ENCODE results near the gene WDR33. TPM values are rescaled to one million over a fixed set of nuclear protein-coding genes. Genes with fewer than 3 reads are reported as not detected.

The WDR33 gene
- total and polyA plus RNA-seq, 2 donors from 2014 or later, result 19.8 to 60.2 TPM

DNA sequence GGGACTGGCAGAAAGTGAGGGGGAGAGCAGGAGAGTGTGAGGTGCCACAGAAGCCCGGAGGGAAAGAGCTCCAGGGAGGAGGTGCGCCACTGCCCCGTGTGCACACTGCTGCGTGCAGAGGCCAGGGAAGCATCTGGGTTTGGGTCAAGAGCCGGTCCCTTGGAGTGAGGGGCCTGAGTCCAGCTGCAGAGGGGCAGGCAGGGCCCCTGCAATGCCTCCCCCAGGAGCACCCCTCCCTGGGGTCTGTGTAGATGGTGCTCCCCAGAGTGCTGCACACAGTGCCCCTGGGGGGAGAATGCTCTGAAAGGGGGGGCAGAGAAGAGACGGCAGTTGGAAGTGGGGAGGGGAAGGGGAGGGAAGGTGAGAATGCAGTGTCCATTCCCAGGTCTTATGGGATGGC lies 132.0 kb downstream of the WDR33 start:
- TF ChIP-seq, protein P1, sequence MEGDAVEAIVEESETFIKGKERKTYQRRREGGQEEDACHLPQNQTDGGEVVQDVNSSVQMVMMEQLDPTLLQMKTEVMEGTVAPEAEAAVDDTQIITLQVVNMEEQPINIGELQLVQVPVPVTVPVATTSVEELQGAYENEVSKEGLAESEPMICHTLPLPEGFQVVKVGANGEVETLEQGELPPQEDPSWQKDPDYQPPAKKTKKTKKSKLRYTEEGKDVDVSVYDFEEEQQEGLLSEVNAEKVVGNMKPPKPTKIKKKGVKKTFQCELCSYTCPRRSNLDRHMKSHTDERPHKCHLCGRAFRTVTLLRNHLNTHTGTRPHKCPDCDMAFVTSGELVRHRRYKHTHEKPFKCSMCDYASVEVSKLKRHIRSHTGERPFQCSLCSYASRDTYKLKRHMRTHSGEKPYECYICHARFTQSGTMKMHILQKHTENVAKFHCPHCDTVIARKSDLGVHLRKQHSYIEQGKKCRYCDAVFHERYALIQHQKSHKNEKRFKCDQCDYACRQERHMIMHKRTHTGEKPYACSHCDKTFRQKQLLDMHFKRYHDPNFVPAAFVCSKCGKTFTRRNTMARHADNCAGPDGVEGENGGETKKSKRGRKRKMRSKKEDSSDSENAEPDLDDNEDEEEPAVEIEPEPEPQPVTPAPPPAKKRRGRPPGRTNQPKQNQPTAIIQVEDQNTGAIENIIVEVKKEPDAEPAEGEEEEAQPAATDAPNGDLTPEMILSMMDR (IDR thresholded peaks at IDR 0.05; ENCODE audit: borderline replicate concordance, extremely low read depth, insufficient read depth), result no peak
- no peak for FAIRE-seq
- peaks cover 0 to 17% (median 0%) of the 10 kb centered on the region in 3 donors for H3K4me1 ChIP-seq (ENCODE audit: control insufficient read depth in 2 of 3, insufficient read depth in 2 of 3, low read depth in 1 of 3, low read length in 3 of 3)
- no peak overlapping the region for H3K27ac ChIP-seq (ENCODE audit: low read depth in 2 of 2, low read length in 2 of 2)
- no peaks in the 10 kb centered on the region for H3K36me3 ChIP-seq (ENCODE audit: control insufficient read depth in 2 of 3, insufficient read depth in 3 of 3, low read length in 3 of 3)
- H3K9me3 ChIP-seq (ENCODE audit: control insufficient read depth in 2 of 3, insufficient read depth in 1 of 3, low read length in 3 of 3), result no peaks in the 10 kb centered on the region
- H3K27me3 ChIP-seq (ENCODE audit: control insufficient read depth, insufficient read depth, low read length), result peaks cover 5% of the 10 kb centered on the region
- no peak overlapping the region for H3K4me3 ChIP-seq (ENCODE audit: low read length in 3 of 3)
- intact Hi-C loops (cut with DNase I), result no loop called here
- DNase-seq, result no peak
- no peak overlapping the region for H3K9ac ChIP-seq (ENCODE audit: low read length in 3 of 3)

DNA sequence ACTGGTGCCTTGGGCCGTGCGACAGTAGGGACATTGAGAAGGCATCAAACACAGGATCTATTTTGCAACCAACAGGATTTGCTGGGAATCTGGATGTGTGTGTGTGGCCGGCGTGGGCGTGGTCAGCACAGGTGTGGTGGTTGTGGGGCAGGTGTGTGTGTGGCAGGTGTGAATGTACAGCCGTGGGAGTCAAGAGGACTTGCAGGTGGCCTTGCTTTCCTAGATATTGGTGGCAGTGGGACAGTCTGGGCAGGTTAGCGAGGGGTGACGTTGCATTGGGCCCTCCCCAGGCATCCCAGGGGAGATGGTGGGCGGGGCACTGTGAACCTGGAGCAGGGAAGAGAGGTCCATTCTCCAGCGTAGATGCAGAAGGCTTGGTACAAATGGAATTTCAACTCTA lies 132.4 kb downstream of the WDR33 start:
- peaks cover 5% of the 10 kb centered on the region for H3K27me3 ChIP-seq (ENCODE audit: control insufficient read depth, insufficient read depth, low read length)
- H3K9me3 ChIP-seq (ENCODE audit: control insufficient read depth in 2 of 3, insufficient read depth in 1 of 3, low read length in 3 of 3), result no peaks in the 10 kb centered on the region
- DNase-seq, result no peak
- H3K9ac ChIP-seq (ENCODE audit: low read length in 3 of 3), result no peak overlapping the region
- H3K4me3 ChIP-seq (ENCODE audit: low read length in 3 of 3), result no peak overlapping the region
- FAIRE-seq, result no peak
- intact Hi-C loops (cut with DNase I), result no loop called here
- H3K27ac ChIP-seq (ENCODE audit: low read depth in 2 of 2, low read length in 2 of 2), result no peak overlapping the region
- TF ChIP-seq, protein P1 (IDR thresholded peaks at IDR 0.05; ENCODE audit: borderline replicate concordance, extremely low read depth, insufficient read depth), result no peak
- H3K4me1 ChIP-seq (ENCODE audit: control insufficient read depth in 2 of 3, insufficient read depth in 2 of 3, low read depth in 1 of 3, low read length in 3 of 3), result peaks cover 0 to 16% (median 0%) of the 10 kb centered on the region in 3 donors
- no peaks in the 10 kb centered on the region for H3K36me3 ChIP-seq (ENCODE audit: control insufficient read depth in 2 of 3, insufficient read depth in 3 of 3, low read length in 3 of 3)

DNA sequence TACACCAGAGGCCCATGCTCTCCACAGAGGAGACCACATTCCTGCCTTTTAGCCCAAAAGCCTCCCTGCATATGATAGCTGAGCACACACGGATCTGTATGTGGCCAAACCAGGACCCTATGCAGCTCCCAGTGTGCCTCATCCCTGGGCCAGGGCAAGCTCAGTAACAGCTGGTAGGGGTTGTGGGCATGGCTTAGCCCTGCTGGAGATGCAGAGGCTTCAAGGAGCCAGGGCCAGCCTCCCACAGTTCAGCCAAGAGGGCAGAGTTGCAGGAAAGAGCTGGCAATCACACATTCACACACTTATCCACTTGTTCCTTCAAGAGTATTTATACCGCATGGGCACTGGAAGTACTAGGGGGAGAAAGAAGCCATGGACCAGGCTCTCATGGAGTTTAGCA lies 134.1 kb downstream of the WDR33 start:
- Histone ChIP-seq H3K4me3 (ENCODE audit: low read length in 3 of 3) (no peak overlapping the region), H3K27ac (ENCODE audit: low read depth in 2 of 2, low read length in 2 of 2) (no peak overlapping the region), H3K4me1 (ENCODE audit: control insufficient read depth in 2 of 3, insufficient read depth in 2 of 3, low read depth in 1 of 3, low read length in 3 of 3) (peaks cover 0 to 20% (median 0%) of the 10 kb centered on the region in 3 donors), H3K36me3 (ENCODE audit: control insufficient read depth in 2 of 3, insufficient read depth in 3 of 3, low read length in 3 of 3) (no peaks in the 10 kb centered on the region), H3K9ac (ENCODE audit: low read length in 3 of 3) (no peak overlapping the region), H3K9me3 (ENCODE audit: control insufficient read depth in 2 of 3, insufficient read depth in 1 of 3, low read length in 3 of 3) (no peaks in the 10 kb centered on the region), H3K27me3 (ENCODE audit: control insufficient read depth, insufficient read depth, low read length) (peaks cover 5% of the 10 kb centered on the region)
- no peak for FAIRE-seq
- no peak for DNase-seq
- TF ChIP-seq, protein P1 (IDR thresholded peaks at IDR 0.05; ENCODE audit: borderline replicate concordance, extremely low read depth, insufficient read depth), result no peak
- intact Hi-C loops (cut with DNase I), result no loop called here
